Limb (tissue), 2 donors: ENCODE measurements around the gene OR6S1.
"Not testable (repeated sequence)": the region's sequence is repeated elsewhere in the genome, so short reads cannot be mapped to it uniquely, and the experiment has no call there.

Experiments
- DNase-seq, 2 donors: peaks; one replicate each; pipeline ENCODE4 v3.0.0-alpha.2; 2016; ENCODE audit errors: extremely low spot score in 2 of 2

The OR6S1 gene

DNA sequence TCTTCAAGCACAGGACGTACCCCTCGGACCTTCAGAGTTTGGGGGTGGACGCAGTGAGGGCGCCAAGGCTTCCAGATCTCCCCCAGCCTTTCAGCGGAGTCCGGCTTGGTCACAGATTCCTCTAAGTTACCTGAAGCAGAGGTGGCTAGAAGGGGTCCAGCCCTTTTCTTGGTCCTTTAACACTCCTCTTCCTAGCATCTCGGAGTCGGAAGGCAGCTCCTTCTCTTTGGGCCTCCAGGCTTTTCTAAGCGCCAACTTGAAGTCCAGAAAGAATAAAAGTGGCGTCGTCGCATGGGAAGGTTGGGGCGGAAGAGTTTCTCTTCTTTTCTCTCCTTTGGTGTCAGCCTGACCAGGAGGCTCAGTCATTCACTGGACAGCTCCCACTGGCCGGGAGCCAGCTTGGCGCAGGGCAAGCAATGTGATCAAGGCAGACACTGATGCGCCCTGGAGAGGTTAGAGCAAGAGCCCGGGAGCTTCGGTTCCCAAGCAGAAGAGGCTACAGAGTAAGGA lies 9.6 kb downstream of the OR6S1 start:
- DNase-seq, result peak in 1 of 2 donors; percentile 60

DNA sequence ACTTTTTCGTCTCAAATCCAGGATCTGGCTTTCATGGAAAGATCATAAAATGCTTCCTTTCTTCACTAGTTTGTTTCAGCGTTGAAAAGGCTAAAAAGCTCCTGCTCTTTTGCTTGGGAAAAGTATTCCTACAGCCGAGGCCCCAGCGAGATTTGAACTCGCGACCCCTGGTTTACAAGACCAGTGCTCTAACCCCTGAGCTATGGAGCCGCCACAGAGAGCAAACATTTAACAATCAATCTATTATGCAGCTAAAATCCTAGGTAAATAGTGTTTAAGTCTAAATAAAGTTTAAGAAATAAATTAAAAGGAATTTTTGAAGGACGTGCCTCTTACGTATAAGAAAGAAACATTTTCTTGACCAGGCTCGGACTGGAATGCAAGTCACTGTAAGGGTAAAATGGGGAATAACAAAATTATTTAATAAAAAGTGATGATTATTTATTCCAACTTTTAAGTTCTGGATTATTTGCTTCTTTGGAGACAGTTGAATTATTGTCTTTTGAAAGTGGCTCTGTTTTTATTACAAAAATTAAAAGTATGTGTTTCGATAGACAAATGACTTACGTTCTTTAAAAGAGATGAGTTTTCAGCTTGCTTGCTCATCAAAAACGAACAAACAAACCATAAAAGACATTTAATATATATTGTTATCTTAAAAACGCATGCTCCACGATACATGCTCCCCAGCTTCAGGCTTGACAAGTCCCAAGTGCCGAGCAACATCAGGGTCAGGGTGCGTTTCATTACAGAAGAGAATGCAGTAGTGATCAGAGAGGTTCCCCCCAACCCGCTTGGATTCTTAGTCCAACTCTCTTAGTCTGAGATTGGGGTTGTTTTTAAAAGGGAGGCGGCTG lies 10.2 kb downstream of the OR6S1 start:
- DNase-seq, result no peak

DNA sequence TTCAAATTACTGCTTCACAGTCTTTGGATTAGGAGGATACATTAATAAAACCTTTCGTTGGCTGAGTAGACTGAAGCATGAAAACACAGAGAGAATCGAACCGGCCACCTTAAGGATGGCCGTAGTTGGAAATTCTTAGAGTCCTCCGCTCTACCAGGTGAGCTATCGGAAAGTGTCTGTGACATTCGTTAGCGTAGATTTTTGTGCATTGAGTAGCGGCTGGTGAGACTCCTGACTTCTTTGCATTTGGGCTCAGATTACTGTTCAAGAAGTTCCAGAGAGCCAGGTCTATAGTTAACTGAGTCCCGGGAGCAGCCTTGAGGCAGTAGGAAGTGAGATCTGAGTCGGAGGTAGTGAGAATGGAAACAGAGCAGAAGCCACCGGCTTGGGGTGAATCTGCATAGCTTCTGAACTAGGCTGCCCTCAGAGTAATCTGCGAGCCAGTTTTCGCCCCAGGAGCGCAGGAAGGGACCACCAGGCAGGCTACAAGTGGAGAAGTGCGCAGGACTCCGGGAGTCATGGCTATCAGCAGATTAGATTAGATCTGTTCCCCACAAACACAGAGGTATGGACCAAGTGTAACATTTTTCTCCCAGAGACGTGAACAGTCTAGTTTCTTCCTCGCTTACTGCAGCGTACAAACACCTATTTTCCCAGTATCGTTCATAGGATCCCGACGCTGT lies 11.0 kb downstream of the OR6S1 start:
- DNase-seq, result peak in 1 of 2 donors; percentile 57

DNA sequence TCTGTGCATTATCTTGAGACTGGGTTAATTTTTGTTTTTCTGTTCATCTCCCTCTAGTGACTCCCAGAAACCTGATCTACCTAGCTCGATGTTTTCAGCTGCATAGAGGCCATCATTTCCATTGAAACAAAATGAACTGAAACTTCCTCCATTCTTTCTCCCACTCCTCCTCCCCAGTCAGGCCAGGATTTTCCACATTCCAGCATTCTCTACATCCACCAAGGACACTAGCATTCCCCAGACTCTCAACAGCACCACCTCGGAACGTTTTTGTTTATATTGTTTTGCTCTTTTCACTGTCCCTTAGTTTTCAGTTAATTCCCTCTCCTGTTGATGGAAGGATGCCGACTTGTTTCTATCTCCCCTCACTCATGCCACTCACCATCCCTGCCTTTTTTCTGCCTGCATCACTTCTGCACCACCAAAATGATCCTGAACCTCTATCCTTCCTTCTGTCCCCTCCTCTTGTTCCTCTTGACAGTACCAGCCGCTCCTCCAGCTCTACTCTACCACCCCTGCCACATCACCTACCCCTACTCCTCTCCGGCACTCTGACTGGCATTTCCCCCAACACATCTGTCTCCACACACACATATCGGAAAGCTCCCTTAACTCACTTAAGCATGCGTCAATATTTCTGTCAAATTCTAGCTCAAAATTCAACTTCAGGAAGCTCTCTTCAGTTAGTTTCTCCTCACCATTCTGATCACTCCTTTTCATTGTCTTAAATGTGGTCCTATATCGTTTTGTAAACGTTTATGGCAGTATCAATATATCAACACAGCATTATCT lies 13.2 kb downstream of the OR6S1 start:
- no peak for DNase-seq

DNA sequence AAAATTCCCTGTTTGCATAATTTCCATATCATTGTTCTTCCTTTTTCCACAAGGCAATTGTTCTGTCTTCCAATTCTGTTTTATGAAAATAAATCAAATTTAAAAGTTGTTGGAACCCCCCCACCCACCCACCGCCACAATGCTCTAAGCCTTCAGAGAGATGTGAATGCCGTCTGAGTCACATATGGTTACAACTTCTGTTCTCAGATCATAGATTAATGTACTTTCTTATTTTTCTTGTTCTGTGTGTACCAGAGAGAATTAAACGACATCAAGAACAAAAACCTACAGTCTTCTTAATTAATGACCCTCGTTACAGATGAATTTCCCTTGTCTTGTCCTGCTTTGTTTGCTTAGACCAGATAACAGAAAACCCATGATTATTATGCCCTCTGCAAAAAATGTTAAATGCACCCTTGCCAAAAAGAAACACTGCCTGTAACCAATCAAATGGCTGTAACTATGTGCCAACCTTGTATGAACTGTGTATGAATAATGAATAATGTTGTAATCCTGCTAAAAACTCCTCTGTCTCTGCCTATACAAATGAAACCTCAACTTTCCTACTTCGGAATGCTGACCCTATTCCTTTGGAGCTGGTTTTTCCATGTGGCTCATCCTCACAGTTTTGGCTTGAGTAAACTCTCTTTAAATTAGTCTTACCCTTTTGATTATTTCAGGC lies 14.0 kb downstream of the OR6S1 start:
- DNase-seq, result no peak

DNA sequence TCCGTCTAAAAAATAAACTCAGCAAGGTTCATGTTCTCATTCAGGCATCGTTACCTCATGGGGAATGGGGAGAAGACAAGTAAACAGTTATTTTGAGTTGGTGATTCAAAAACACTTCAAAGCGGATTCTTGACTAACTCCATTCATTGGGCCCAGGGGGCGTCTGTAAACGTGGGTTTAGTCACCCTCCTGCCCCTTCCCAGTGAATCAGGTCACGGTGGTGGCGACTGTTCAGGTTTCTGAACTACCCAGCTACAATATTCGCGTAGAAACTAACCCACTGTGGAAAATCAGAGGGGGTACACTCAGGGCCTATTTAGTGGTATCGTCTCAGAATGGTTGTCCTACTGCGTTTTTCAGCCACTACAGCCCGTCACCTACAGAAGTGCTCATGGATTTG lies 15.2 kb downstream of the OR6S1 start:
- DNase-seq, result no peak

DNA sequence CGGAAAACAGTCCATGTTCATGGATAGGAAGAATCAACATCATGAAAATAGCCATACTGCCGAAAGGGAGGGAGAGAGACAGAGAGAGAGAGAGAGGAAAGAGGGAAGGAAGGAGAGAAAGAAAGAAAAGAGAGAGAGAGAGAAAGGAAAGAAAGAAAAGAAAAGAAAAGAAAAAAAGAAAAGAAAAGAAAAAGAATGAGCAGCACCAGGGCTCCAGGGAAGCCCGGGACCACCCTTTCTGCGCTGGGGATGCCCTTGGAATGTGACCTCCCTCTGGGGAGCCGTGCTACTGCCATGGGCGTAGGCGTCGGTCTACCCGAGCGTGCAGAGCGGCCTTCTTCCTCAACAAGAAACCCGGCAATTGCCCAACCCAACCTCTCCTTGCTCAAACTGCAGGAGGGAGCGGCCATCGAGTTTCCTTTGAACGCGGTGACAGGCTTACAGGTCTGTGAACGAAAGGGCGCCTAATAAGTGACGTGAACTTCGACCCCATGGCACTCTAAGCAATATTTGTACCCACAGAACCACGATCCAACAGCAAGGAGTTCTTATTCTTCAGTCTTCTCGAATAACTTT lies 16.9 kb downstream of the OR6S1 start:
- no peak for DNase-seq

DNA sequence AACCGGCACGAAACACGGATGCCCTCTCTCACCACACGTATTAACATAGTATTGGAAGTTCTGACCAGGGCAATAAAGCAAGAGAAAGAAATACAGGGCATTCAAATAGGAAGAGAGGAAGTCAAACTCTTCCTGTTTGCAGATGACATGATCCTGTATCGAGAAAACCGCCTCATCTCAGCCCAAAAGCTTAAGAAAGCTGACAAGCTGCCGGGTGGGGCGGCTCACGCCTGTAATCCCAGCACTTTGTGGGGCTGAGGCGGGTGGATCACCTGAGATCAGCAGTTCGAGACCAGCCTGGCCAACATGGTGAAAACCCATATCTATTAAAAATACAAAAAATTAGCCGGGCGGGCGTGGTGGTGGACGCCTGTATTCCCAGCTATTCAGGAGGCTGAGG lies 17.7 kb downstream of the OR6S1 start:
- DNase-seq, result no peak

DNA sequence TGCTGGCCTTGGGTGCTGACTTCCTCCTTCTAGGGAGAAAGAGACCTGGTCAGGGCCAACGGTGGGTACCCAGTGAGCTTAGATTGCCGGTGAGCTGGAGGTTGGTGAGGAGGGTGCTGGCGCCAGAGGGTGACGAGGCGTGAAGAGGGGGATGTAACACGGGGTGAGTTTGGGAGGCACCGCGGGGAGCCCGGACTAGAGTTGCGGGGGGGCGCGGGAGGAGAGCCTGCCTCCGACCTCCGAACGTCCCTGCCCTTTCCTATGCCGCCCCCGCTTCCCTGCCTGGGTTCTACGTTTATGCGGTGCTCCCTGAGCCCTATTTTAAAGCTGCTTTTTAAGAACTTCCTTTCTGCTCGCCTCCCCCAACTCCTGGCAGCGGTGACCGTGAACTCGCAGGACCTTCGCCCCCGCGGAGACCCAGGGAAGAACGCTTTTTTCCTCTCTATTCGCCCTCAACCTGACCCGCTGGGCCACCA lies 18.6 kb downstream of the OR6S1 start:
- DNase-seq, result no peak

DNA sequence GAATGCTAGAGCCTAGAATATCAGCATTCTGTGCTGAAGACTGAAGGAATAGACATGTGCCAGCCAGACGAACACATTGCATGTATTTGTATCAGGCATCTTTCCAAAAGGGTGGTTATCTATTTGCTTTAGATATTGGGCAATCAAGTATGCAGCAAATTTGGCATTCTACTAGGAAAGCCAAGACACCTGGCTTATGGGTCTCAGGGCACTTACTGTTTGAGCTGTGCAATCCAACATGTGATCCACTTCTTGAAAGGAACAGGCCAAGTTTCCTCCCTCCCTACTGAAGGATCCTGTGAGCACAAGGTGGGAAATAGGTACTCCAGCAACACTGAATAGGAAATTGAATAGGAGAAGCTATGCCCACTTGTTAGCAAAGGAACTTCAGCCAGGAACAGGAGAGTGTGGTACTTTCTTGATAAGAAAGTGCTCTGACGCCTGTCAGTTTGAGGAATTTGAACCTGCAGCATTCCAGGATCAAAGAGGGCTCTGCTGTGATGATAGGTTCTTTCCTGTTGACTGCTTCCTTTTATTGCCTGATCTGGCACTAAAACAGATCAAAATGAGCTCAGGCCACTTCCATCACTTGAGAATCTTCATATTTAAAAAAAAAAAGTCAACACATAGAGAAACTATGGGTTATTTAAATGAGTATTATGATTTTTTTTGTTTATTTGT lies 20.6 kb downstream of the OR6S1 start:
- DNase-seq, result no peak

DNA sequence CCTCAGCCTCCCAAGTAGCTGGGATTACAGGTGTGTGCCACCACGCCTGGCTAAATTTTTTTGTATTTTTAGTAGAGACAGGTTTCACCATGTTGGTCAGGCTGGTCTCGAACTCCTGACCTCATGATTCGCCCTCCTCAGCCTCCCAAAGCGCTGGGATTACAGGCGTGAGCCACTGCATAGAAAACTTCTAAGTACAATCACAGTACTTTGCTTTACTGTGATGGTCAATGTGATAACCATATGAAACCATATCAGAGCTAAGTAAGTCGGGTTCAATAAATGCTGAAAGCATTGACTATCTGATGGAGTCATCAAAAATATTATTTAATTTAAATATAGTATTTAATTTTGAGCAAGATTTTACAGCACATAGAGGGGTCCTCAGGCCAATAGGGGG lies 21.8 kb downstream of the OR6S1 start:
- DNase-seq, result not testable (repeated sequence)

DNA sequence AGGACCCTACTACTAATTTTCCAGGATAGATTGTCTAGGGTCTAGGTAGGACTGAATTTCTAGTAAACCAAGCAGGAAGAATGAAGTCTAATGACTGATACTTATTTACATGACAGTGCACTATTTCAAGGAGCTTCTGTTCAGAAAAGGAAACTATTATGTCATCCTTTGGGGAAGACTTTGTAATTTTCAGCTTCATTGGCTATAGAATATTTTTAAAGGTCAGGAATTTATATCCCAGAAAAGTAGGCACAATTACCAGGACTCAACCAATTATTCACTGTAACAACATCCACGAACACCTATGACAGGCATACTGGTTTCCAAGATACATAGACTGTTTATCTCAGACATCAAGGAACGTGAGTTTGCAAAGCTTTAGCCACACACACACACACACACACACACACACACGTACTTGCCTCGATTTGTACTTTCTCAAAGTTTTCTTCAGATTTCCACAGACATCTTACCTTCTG lies 23.2 kb downstream of the OR6S1 start:
- DNase-seq, result no peak

DNA sequence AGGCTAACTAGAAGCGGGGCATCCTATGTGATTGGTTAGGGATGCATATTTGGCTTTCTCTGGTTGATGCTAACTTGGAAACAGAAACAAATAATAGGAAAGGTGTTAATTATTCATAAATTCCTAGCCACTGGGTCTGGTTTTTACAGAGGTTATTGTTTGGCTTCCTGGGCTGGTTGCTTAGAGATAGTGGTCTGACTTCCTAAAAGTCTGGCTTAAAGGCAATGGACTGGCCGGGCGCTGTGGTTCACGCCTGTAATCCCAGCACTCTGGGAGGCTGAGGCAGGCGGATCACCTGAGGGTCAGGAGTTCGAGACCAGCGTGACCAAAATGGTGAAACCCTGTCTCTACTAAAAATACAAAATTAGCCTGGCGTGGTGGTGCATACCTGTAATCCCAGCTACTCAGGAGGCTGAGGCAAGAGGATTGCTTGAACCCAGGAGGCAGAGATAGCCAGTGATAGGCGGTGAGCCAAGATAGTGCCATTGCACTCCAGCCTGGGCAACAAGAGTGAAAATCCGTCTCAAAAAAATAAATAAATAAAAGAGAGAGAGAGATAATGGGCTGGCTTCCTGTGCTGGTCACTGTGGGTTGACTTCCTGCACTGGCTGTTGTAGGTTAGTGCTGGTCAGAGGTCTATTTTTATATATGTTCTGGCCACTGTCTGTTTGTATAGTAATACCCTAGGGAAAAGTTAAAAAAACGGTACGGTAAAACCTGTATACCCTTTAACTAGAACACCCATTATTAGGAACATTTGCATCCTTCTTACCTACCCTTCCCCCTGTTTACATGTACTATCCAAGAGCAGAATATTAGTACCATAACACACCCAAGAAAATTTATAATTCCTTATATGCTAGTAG lies 24.1 kb downstream of the OR6S1 start:
- no peak for DNase-seq

DNA sequence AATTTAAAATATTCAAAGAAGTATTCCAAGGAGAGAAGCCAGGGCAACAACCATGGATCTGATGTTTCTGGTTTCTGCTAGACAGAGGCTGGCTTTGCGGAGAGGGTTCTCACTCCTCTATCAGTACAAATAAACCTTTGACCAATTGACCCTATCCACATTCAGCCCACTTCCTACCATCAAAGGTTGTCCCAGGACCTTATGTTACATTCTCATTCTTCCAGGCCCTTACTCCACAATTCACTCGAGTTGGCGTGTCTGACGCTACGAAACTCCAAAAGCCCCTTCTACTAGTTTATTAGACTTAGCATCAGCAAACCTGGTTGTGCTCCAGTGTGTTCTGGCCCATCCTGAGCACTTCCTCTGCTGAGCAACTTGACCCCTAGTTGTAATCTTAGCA lies 25.5 kb downstream of the OR6S1 start:
- no peak for DNase-seq

DNA sequence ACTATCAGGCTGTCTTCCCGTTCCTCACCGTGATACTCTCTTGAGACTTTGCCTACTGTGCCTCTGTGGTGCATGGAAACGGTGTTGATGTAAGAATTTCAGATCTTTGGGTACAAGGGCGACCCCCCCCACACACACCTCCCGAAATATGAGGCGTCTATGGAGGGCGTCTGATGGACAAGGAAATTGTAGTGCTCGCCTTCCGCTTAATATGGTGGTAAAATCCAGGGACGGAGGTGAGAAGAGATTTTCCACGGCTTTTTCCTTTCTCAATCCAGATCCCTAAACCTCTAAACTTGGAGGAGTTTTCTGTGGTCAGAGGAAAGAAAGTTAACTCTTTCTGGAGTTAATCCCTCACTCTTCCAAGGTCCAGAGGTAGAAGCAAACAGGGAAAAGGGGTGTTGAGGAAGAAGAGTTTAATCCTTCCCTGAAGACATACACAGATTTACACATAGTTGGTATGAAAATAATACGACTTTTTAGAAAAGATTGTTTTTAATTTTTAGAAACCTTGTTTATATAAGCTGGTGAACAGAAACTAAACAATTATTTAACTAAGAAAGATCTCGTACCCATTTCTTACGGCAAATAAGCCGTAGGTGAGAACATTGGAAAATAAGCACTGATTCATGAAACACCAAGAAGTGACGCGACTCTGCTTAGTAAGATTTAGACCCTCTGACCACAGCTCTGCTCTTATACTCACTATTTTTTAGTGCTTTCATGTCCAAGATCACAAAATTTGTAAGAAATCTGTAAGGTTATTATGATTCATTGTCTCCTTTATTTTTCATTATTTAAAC lies 27.3 kb downstream of the OR6S1 start:
- peak in 1 of 2 donors; percentile 68 for DNase-seq

DNA sequence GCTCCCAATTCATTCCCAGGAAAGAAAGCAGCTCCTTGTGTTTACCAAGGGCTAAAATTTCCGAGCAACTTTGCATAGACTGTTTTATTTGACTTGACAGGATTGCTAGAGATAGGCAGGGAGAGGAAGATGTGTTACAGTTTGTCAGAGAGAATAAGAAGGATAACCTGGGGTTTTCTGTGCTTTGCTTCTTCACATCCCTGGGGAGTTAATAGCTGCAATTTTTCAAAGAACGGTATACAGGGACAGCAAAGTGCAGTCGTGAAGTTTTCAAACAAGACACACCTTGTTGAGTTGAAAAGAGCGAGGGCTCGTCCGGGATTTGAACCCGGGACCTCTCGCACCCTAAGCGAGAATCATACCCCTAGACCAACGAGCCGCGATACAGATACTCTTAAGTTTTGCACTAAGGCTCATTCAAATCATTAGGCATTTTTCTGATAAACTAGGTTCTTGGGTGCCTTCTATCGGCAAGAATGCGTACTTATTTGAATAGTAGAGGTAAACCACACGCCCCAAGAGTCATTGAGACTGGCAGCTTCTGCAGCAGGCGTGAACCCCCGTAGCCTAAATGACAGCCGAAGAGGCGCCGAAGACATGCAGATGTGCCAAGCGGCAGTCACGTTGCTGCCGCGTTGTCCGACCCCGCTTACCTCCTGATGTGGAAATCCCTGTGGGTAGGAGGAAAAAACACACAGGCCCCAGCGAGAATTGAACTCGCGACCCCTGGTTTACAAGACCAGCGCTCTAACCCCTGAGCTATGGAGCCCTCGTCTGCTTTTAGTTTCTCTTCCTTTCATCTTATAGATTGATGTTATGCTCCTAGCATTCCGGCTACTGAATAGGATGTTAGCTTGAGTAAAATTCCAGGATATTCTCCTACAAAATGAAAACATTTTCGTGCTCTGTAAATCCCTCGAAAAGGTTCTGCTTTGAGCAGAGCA lies 28.1 kb downstream of the OR6S1 start:
- peak; percentile 90 to 93 for DNase-seq

DNA sequence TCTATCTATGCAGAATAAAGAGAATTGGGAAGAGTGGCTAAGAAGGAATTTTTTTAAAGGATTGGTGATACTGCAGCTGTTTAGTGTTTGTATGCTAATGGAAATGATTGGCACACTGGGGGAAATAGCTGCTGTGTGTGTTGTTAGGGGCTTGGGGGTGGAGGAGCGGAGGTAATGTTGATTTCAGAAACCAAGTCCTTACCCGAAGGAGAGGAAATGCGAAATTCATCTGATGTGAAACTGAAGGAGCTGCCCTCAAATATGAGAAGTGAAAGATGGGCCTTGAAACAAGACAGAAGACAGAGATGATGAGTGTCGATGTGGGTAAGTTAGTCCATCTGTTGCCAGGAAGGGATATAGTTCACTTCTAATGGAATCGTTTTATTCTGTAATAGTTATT lies 29.1 kb downstream of the OR6S1 start:
- no peak for DNase-seq
